ENCODE measurements around the gene TYSND1.

TYSND1 gene

GRCh38 chr10:70140297-70140696 lies 6.2 kb downstream of the TYSND1 start:
- TF ChIP-seq MYC (IDR thresholded peaks at IDR 0.05; ENCODE audit: low read depth, low read length) (no peak), CTCF (IDR thresholded peaks at IDR 0.05; ENCODE audit: low read depth, low read length) (no peak), MAX (IDR thresholded peaks at IDR 0.05; ENCODE audit: low read depth, low read length) (no peak), POLR2A (IDR thresholded peaks at IDR 0.05; ENCODE audit: extremely low read depth, insufficient read length) (no peak)
- H3K4me3 ChIP-seq (ENCODE audit: low read depth, low read length) = no peak overlapping the region
- DNase-seq (ENCODE audit: low read depth) = no peak

GRCh38 chr10:70139997-70140250 lies 6.6 kb downstream of the TYSND1 start:
- TF ChIP-seq MAX (IDR thresholded peaks at IDR 0.05; ENCODE audit: low read depth, low read length) (no peak), CTCF (IDR thresholded peaks at IDR 0.05; ENCODE audit: low read depth, low read length) (no peak), MYC (IDR thresholded peaks at IDR 0.05; ENCODE audit: low read depth, low read length) (no peak), POLR2A (IDR thresholded peaks at IDR 0.05; ENCODE audit: extremely low read depth, insufficient read length) (no peak)
- no peak for DNase-seq (ENCODE audit: low read depth)
- no peak overlapping the region for H3K4me3 ChIP-seq (ENCODE audit: low read depth, low read length)

- DNase-seq (ENCODE audit: low read depth) = no peak
- TF ChIP-seq POLR2A (IDR thresholded peaks at IDR 0.05; ENCODE audit: extremely low read depth, insufficient read length) = no peak
- no peak for TF ChIP-seq MAX (IDR thresholded peaks at IDR 0.05; ENCODE audit: low read depth, low read length)
- no peak for TF ChIP-seq MYC (IDR thresholded peaks at IDR 0.05; ENCODE audit: low read depth, low read length)
- TF ChIP-seq CTCF (IDR thresholded peaks at IDR 0.05; ENCODE audit: low read depth, low read length) = no peak
Observed at GRCh38 chr10:70139151-70139996, 7.1 kb downstream of the TYSND1 start.

GRCh38 chr10:70137927-70138883 lies 8.3 kb downstream of the TYSND1 start:
- no peak for DNase-seq (ENCODE audit: low read depth)
- no peak for TF ChIP-seq MYC (IDR thresholded peaks at IDR 0.05; ENCODE audit: low read depth, low read length)
- no peak for TF ChIP-seq CTCF (IDR thresholded peaks at IDR 0.05; ENCODE audit: low read depth, low read length)
- no peak for TF ChIP-seq MAX (IDR thresholded peaks at IDR 0.05; ENCODE audit: low read depth, low read length)
- TF ChIP-seq POLR2A (IDR thresholded peaks at IDR 0.05; ENCODE audit: extremely low read depth, insufficient read length) = no peak
- H3K4me3 ChIP-seq (ENCODE audit: low read depth, low read length) = no peak overlapping the region

More at GRCh38 chr10:70139151-70139996, 7.1 kb downstream of the TYSND1 start:
- no peak overlapping the region for H3K4me3 ChIP-seq (ENCODE audit: low read depth, low read length)

- no peak overlapping the region for H3K4me3 ChIP-seq (ENCODE audit: low read depth, low read length)
- TF ChIP-seq MYC (IDR thresholded peaks at IDR 0.05; ENCODE audit: low read depth, low read length) (no peak), MAX (IDR thresholded peaks at IDR 0.05; ENCODE audit: low read depth, low read length) (no peak), CTCF (IDR thresholded peaks at IDR 0.05; ENCODE audit: low read depth, low read length) (no peak), POLR2A (IDR thresholded peaks at IDR 0.05; ENCODE audit: extremely low read depth, insufficient read length) (no peak)
- no peak for DNase-seq (ENCODE audit: low read depth)
Observed at GRCh38 chr10:70137135-70137534, 9.4 kb downstream of the TYSND1 start.
